H1 (cell line): Measurements from ENCODE around the gene DOCK3. TPM values are rescaled to one million over a fixed set of nuclear protein-coding genes. Genes with fewer than 3 reads are reported as not detected.

ENCODE experiments used
- CHD7 ChIP-seq: fragments of 300-600 bp; sonication (generic); IDR thresholded peaks from 2 replicates; pipeline ENCODE4 v1.7.1; 2012; ENCODE audit warnings: low read length, moderate library complexity, mild to moderate bottlenecking, inconsistent platforms; ENCODE audit not compliant: insufficient replicate concordance
- polyA plus RNA-seq, 7 experiments: library from polyadenylated mRNA; depleted of rRNA in 3 of 7; stranded (reverse) in 5 of 7; unstranded in 2 of 7; fragments of >200 nt in 5 of 7; fragments of 200-250 nt in 2 of 7; gene quantifications; 1 replicate in 5 of 7; 2 replicates in 1 of 7; 4 replicates in 1 of 7; pipeline versions ENCODE4 v1.2.1 to v1.2.3, GENCODE V29; 2011 to 2013; ENCODE audit warnings: missing spikeins in 2 of 7, mixed read lengths in 2 of 7
- total RNA-seq: library from RNA; stranded (reverse); fragmentation: NEBNext Ultra II Directional; extraction: Animal tissue kit (Norgen Biotek cat#: 25700); gene quantifications from 2 replicates; pipeline ENCODE4 v1.2.1, GENCODE V29; 2021

DOCK3 gene
- total and polyA plus RNA-seq, 2 of the 8 experiments (the other 6 are each of a cell fraction or from before 2014, with no cell fraction given) = 2.7 to 5.0 TPM

- TF ChIP-seq CHD7 = no peak
- TF ChIP-seq, all 59 proteins: peak for 1
Measured at GRCh38 chr3:51385621-51386091, 710.9 kb downstream of the DOCK3 start (continued).
